GM21528 (cell line): ENCODE results near the gene SS18L1.
"Not testable (repeated sequence)": the region's sequence is repeated elsewhere in the genome, so short reads cannot be mapped to it uniquely, and the experiment has no call there.

Source experiments
- ATAC-seq: cut with Tn5 transposase; IDR thresholded peaks from one replicate; pipeline ENCODE4 v1.9.1; 2021; ENCODE audit warnings: mild to moderate bottlenecking, moderate library complexity; ENCODE audit not compliant: unreplicated experiment, low FRiP score

Gene SS18L1

DNA sequence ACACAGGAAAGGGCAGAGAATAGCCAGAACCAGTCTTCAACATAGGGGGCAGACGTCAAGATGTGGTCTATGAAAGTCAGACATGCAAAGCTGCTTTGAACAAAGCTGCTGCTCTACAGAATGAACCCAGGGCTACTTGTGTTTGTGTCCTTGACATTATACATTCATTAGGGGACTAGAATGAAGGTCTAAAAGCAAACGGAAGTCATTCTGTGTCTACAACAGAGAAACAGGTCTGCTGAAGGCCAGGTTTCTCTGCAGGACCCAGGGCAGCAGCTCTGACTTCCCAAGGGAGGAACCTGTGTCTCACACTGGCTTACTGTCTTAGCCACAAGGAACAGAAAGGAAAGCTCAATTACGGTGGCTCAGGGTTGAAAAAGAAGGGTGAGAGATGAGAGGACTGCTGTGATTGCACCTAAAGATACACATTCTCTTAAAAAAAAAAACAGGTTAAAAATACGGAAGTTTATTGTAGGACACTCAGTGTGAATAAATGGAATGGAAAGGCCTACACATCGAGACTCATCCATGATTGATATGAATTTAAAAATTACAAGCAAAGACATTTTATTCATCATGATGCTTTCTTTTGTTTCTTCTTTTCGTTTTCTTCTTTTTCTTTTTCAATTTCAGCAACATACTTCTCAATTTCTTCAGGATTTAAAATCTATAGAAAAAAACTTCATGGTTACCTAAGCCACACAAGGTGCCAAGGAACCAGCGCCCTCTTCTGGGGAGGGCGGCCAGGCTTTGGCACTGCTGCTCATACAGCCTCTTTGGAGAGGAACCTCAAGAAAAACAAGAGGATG lies 7.1 kb upstream of the SS18L1 start:
- ATAC-seq: no peak

DNA sequence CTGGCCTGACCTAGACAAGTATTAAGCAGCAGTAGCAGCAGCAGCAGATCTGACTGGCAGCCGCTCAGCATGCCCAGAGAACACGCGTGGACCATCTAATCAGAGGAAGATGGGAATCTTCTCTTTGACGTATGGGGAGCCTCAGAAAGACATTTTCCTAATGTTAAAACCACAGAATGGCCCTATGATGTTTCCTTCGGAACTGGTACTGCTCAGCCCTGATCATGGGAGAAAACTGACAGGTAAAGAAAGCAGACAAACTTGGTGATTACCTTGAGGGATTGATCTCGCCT lies 6.5 kb upstream of the SS18L1 start:
- no peak for ATAC-seq

GRCh38 chr20:62137478-62138203 lies 5.9 kb upstream of the SS18L1 start:
- ATAC-seq: no peak

DNA sequence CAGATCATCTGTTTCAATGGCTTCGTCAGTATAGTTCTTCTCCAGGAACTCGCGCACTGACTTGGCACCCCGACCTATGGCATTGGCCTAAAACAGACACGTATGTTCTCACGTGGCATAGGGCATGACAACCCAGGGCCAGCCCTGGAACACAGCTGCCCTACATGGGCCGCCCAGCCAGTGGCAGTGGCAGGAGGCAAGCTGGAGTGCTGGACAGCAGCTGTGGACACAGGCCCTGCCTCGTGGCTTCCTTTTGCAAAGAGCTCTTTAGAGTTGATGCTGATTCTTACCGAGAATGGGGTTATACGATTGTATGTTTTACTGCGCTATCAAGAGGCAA lies 5.4 kb upstream of the SS18L1 start:
- ATAC-seq: no peak

DNA sequence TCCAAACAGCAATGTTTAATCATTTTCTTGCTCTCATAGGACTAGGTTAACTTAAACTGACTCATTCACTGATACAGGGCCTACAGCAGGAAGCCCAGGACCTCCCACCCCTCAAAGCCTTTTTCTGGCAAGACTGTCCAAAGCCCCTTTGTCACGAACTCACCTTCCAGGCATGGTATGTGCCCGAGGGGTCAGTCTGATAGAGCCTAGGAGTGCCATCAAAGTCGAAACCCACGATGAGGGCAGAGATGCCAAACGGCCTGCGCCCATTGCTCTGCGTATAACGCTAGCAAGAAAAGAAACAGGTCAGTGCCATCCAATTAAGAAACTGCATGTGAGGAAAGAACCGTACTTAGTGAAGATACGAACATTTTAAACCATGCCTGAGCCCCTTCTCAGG lies 4.7 kb upstream of the SS18L1 start:
- no peak for ATAC-seq

GRCh38 chr20:62139636-62140035 lies 3.9 kb upstream of the SS18L1 start:
- no peak for ATAC-seq

- no peak for ATAC-seq
Observed at GRCh38 chr20:62141043-62141396, 2.5 kb upstream of the SS18L1 start.

DNA sequence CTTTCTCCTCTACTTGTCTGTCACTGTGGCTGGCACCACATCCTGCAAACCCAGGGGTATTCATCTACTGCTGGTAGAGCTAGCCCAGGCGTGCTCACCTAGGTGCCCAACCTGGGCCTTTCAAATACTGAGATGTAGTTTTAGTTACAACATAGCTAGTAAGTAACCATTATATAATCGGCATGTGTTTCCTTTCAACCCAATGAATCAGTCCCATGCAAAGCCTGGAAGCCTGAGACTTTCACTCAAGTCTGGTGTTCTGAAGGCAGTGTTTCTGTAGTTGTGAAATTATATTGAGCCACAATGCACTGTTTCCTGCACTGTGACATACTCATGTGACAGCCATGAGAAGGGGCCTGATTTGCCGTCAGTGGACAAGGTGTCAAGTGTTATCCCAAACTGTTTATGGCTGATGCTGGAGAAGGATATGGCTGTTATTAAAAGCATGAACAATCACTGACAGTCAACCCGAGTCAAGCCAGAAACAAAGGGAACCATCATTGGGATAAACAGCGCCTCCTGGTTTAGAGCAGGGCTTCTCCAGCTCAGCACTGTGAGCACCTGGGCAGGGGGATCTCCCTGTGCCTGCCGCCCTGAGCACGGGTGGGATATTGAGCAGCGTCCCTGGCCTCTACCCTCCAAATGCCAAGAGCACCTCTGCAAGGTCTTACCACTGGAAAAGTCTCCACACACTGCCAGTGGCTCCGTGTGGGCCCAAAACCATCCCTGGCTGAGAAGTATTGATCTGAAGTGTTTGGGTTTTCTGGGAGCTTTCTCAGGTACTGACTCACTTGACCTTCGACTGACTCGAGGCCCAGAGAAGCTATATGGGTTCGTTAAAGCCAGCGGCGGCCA lies 1.9 kb upstream of the SS18L1 start:
- ATAC-seq: no peak

GRCh38 chr20:62142252-62143080 lies 1.1 kb upstream of the SS18L1 start:
- ATAC-seq: peak; percentile 15

- peak; percentile 34 for ATAC-seq
Observed at GRCh38 chr20:62143957-62144825, 622 bp downstream of the SS18L1 start.

DNA sequence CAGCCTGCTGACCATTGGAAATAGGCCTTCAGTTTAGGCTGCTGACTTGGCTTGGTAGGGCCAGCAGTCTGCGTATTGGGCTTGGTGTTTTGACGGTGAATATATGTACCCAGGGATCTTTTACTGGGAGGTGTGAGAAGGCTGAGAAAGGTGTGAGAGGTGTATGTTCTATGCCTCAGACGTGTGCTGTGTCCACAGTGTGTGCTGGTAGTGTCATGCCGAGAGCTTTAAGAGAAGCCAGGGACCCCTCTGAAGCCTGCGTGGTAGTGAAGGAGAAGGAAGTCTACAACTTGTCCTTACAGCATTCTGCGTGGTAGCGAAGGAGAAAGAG lies 2.1 kb downstream of the SS18L1 start:
- no peak for ATAC-seq

DNA sequence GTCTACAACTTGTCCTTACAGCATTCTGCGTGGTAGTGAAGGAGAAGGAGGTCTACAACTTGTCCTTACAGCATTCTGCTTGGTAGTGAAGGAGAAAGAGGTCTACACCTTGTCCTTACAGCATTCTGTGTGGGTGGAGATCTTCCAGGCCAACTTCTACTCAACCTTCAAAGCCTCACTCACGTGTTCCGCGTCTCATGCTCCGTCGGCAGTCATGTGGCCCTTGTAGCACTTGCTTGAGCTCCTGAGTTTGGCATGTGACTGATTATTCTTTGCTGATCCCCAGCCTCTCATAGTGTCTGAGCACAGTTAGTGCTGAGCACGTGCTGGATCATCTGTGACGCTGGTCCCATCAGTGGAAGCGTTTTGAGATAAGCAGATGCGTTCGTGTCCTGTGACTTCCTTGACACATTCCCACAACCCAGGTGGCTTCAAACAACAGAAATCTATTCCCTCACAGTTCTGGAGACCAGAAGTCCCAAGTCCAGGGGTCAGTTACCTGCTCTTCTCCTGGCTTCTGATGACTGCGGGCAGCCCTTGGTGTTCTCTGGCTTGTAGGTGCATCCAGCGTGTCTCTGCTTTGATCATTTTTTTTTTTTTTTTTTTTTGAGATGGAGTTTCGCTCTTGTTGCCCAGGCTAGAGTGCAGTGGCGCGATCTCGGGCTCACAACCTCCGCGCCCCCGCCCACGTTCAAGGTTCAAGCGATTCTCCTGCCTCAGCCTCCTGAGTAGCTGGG lies 2.6 kb downstream of the SS18L1 start:
- no peak for ATAC-seq

DNA sequence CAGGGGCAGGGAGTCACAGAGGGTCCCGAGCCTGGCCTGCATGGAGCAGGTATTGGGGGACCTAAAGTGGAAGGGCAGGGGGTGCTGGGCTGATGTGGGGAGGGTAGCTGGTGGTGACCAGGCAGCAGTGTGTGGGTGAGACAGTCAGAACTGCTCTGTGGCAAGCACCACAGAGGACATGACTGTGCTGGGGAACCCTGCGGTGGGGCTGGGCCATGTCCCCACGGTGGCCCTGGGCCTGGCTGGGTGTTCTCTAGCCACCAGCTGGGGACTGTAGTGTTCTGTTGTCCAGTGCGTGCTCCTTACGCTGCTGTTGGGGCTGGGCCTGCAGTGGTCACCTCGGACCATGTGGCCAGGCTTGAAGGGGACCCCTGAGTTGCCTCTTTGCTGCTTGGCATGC lies 3.6 kb downstream of the SS18L1 start:
- no peak for ATAC-seq

GRCh38 chr20:62147528-62147927 lies 4.0 kb downstream of the SS18L1 start:
- no peak for ATAC-seq

GRCh38 chr20:62148383-62148782 lies 4.8 kb downstream of the SS18L1 start:
- not testable (repeated sequence) for ATAC-seq

DNA sequence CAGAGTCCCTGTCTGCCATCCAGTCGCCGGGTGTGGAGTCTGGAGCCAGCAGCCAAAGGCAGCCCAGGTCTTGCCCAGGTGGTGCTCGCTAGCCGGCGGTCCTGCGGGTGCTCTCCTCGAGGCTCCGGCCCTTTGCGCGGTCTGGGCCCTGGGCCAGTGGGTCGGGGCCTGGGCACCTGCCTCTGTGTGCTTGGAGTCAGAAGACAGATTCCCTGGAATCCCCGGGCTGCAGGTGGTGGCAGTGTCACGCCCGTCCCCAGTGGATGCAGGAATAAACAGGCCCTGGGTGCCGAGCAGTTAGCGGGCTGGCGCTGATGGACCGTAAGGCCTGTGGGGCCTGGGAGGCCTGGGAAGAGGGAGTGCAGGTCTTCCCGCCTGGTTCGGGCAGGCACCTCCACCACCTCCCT lies 5.3 kb downstream of the SS18L1 start:
- no peak for ATAC-seq

GRCh38 chr20:62149532-62150309 lies 6.2 kb downstream of the SS18L1 start:
- ATAC-seq: no peak

- ATAC-seq: no peak
Observed at GRCh38 chr20:62150310-62150575, 6.7 kb downstream of the SS18L1 start.

DNA sequence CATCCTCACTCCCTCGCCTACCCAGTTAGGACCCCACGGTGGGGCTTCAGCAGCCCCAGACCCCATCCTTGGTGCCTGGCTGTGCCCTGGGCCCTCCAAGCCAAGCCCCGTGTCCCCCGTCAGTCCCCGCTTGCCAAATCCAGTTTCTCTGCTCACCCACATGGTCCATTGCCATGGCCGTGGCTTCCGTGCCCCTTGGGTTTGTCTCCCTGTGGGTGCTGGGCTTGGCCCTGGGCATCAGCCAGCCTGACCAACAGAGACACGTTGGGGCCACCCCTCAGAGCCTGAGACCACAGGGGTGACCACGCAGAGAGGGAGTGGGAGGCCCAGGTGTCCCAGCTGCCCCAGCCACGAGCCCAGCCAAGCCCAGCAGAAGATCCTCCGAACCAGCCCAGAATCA lies 7.7 kb downstream of the SS18L1 start:
- no peak for ATAC-seq
